ENCODE data around the gene EPB41L4B. TPM values are rescaled to one million over a fixed set of nuclear protein-coding genes. Genes with fewer than 3 reads are reported as not detected.

EPB41L4B gene
- total RNA-seq, 1 experiment from 2014 or later = 20.2 TPM

- Mint-ChIP-seq H3K4me1 (ENCODE audit: insufficient read depth, unreplicated experiment) (no peaks in the 10 kb centered on the region), H3K4me3 (ENCODE audit: unreplicated experiment) (no peak overlapping the region), H3K27ac (ENCODE audit: low read depth, unreplicated experiment) (no peak overlapping the region), H3K27me3 (ENCODE audit: insufficient read depth, unreplicated experiment) (no peaks in the 10 kb centered on the region), H3K9me3 (ENCODE audit: unreplicated experiment) (no peaks in the 10 kb centered on the region), H3K36me3 (ENCODE audit: insufficient read depth, unreplicated experiment) (no peaks in the 10 kb centered on the region)
- TF ChIP-seq, protein P1, sequence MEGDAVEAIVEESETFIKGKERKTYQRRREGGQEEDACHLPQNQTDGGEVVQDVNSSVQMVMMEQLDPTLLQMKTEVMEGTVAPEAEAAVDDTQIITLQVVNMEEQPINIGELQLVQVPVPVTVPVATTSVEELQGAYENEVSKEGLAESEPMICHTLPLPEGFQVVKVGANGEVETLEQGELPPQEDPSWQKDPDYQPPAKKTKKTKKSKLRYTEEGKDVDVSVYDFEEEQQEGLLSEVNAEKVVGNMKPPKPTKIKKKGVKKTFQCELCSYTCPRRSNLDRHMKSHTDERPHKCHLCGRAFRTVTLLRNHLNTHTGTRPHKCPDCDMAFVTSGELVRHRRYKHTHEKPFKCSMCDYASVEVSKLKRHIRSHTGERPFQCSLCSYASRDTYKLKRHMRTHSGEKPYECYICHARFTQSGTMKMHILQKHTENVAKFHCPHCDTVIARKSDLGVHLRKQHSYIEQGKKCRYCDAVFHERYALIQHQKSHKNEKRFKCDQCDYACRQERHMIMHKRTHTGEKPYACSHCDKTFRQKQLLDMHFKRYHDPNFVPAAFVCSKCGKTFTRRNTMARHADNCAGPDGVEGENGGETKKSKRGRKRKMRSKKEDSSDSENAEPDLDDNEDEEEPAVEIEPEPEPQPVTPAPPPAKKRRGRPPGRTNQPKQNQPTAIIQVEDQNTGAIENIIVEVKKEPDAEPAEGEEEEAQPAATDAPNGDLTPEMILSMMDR (IDR thresholded peaks at IDR 0.05; ENCODE audit: unreplicated experiment) = no peak
- intact Hi-C loops (cut with micrococcal nuclease) = no loop called here
- DNase-seq (ENCODE audit: unreplicated experiment) = no peak
- no TSS peak for BruUV-seq (replicated peaks)
- ChIA-PET CTCF (no interaction called here), POLR2A (no interaction called here)
Measured at GRCh38 chr9:109167716-109168115, 153.1 kb downstream of the EPB41L4B start.

DNA sequence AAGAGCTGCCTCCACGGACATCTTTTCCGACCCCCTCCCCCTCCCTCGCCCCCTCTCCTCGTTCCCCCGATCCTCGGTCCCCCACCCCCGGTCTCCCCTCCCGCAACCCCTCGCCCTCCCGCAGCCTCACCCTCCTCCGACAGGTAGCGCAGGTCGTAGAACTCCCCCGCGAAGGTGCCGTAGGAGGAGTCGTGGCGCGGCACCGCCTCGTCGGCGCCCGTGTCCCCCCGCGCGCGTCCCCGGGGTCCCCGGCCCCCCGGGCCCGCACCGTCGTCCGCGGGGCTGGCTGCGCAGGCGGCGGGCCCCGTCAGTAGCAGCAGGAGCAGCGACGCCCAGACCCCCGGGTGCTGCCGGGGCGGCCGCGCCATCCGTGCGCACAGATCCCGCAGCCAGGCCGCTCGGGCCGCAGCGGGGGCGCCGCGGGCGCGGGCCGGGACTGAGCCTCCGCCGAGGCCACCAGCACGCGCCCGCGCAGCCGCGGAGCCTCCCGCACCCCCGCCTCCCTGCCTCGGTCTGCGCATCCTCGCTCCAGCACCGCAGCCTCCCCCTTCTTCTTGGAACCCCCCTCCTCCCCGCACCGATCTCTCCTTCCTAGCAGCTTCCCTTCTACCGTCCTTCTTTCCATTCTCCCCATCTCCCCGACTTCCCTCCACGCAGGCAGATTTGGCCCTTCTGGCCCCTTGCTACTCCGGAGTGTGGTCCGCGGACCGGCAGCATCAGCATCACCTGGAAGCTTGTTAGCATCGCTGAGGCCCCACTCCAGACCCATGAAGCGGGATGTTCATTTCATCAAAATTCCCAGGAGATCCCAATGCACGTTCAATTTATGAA, 153.9 kb downstream of the EPB41L4B start, which contains the start of gene FRRS1L:
FRRS1L (minus strand) TSS at position 479 of the 831 bp plus-strand sequence; CDS start at position 368, 111 bp downstream.
- Mint-ChIP-seq H3K27ac (ENCODE audit: low read depth, unreplicated experiment) (no peak within 1 kb of the TSS), H3K4me1 (ENCODE audit: insufficient read depth, unreplicated experiment) (no peaks in the 10 kb centered on the region), H3K9me3 (ENCODE audit: unreplicated experiment) (no peaks in the 10 kb centered on the region), H3K36me3 (ENCODE audit: insufficient read depth, unreplicated experiment) (no peaks in the 10 kb centered on the region), H3K27me3 (ENCODE audit: insufficient read depth, unreplicated experiment) (no peaks in the 10 kb centered on the region), H3K4me3 (ENCODE audit: unreplicated experiment) (no peak within 1 kb of the TSS)
- intact Hi-C loops (cut with micrococcal nuclease) = no loop called here
- POLR2A ChIA-PET = interaction anchor here (1.5 kb wide), 1 partner anchor 155 kb away, joined by 3 read pairs; no protein-coding TSS in a partner anchor
- BruUV-seq (replicated peaks) = no TSS peak
- DNase-seq (ENCODE audit: unreplicated experiment) = no peak
- TF ChIP-seq, protein P1 (IDR thresholded peaks at IDR 0.05; ENCODE audit: unreplicated experiment) = no peak
- CTCF ChIA-PET = no interaction called here

GRCh38 chr9:109166171-109166770, 154.6 kb downstream of the EPB41L4B start:
- H3K36me3 Mint-ChIP-seq (ENCODE audit: insufficient read depth, unreplicated experiment) = no peaks in the 10 kb centered on the region
- ChIA-PET CTCF (no interaction called here), POLR2A (interaction anchor here (1.5 kb wide), 1 partner anchor 154 kb away, joined by 3 read pairs; no protein-coding TSS in a partner anchor)
- no TSS peak for BruUV-seq (replicated peaks)
- H3K4me3 Mint-ChIP-seq (ENCODE audit: unreplicated experiment) = no peak overlapping the region
- H3K27me3 Mint-ChIP-seq (ENCODE audit: insufficient read depth, unreplicated experiment) = no peaks in the 10 kb centered on the region
- no peak for DNase-seq (ENCODE audit: unreplicated experiment)
- intact Hi-C loops (cut with micrococcal nuclease) = no loop called here
- no peaks in the 10 kb centered on the region for H3K4me1 Mint-ChIP-seq (ENCODE audit: insufficient read depth, unreplicated experiment)
- TF ChIP-seq, protein P1 (IDR thresholded peaks at IDR 0.05; ENCODE audit: unreplicated experiment) = no peak
- no peak overlapping the region for H3K27ac Mint-ChIP-seq (ENCODE audit: low read depth, unreplicated experiment)
- H3K9me3 Mint-ChIP-seq (ENCODE audit: unreplicated experiment) = no peaks in the 10 kb centered on the region

GRCh38 chr9:109164042-109164441, 156.8 kb downstream of the EPB41L4B start:
- ChIA-PET POLR2A (interaction anchor here (0.5 kb wide), 1 partner anchor 236 kb away, joined by 3 read pairs; no protein-coding TSS in a partner anchor), CTCF (interaction anchor here (0.6 kb wide), 1 partner anchor 143 kb away, joined by 4 read pairs; no protein-coding TSS in a partner anchor)
- Mint-ChIP-seq H3K4me1 (ENCODE audit: insufficient read depth, unreplicated experiment) (no peaks in the 10 kb centered on the region), H3K27me3 (ENCODE audit: insufficient read depth, unreplicated experiment) (no peaks in the 10 kb centered on the region), H3K9me3 (ENCODE audit: unreplicated experiment) (no peaks in the 10 kb centered on the region), H3K4me3 (ENCODE audit: unreplicated experiment) (no peak overlapping the region), H3K27ac (ENCODE audit: low read depth, unreplicated experiment) (no peak overlapping the region), H3K36me3 (ENCODE audit: insufficient read depth, unreplicated experiment) (no peaks in the 10 kb centered on the region)
- DNase-seq (ENCODE audit: unreplicated experiment) = no peak
- BruUV-seq (replicated peaks) = no TSS peak
- intact Hi-C loops (cut with micrococcal nuclease) = no loop called here
- TF ChIP-seq, protein P1 (IDR thresholded peaks at IDR 0.05; ENCODE audit: unreplicated experiment) = no peak

All from MCF 10A (cell line).